Ammon's horn (tissue), 1 donor: ENCODE data around the gene TNFRSF4.

ENCODE experiments used
- DNase-seq: peaks from one replicate; pipeline ENCODE4 v3.0.0-alpha.2; 2016; ENCODE audit warnings: low spot score

The TNFRSF4 gene

DNA sequence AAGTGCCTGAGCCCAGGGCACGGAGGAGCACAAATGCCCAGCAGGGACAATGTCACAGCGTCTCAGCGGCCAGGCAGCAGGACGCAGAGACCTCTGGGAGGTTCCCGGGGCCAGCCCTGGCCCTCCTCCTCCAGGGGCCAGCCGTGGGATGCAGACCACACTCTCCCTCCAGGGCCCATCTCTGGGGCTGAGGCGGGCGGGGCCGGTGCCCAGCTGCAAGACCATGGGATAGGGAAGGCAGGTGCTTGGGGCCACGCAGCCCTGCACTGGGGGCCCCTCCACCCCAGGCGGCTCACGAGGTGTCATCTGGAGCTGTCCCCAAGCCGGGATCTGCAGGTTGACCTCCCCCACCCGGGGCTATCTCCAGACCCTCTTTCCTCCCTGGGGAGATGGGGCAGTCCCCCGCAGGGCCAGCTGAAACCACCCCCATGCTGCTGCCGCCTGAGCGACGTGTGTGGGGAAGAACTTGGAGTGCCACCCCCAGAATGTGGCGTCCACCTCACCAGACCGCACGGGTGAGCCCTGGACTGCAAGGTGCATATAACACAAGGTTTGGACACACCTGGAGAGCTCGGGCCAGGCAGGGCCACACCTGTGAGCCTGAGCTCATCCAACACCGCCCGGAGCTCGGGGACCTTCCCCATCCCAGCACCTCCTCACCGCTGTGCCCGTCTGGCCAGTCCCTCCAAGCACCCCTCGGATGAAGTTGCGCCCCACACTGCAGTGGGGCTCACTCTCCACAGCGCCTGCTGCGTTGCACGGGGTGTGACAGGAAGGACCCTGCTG is 44.3 kb downstream of the TNFRSF4 start:
- no peak for DNase-seq

DNA sequence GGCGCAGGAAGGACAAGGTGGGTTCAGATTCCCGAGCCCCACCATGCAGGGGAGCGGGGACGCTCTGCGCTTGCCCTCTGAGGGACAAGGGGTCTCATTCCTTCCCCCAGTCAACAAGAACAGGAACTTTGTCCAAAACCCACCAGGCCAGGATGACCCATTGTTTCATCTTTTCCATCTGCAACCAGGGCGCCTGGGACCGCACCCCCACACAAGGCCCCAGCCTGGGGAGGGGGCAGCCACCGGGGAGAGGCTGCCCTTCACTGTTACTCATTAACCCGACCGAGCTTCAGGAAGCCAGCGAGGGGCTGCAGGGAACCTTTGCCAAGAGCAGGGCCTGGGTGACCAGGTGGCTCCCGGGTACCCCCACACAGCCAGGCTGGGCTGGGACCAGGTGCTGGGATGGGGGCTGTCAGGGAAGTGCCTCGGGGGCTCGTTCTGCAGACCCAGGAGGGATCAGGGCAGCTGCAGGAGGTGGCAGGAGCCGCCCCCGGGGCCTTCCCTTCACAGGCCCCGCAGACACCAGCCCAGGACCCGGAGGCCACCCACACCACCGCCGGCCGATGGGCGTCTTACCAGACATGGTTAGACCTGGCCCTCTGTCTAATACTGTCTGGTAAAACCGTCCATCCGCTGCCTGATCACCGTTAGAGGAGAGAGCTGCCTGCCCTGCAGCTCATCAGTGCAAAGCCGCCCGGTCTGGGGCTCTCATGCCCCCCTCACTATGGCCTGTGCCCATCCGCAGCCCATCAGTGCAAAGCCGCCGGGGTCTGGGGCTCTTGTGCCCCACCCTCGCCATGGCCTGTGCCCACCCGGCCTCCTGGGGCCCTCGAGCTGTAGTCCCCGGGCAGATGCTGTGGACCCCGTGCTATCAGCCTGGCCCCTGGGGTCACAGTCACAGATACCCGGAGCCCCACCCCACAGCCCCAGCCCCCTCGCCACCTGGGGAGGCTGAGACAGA is 45.2 kb downstream of the TNFRSF4 start:
- no peak for DNase-seq

DNA sequence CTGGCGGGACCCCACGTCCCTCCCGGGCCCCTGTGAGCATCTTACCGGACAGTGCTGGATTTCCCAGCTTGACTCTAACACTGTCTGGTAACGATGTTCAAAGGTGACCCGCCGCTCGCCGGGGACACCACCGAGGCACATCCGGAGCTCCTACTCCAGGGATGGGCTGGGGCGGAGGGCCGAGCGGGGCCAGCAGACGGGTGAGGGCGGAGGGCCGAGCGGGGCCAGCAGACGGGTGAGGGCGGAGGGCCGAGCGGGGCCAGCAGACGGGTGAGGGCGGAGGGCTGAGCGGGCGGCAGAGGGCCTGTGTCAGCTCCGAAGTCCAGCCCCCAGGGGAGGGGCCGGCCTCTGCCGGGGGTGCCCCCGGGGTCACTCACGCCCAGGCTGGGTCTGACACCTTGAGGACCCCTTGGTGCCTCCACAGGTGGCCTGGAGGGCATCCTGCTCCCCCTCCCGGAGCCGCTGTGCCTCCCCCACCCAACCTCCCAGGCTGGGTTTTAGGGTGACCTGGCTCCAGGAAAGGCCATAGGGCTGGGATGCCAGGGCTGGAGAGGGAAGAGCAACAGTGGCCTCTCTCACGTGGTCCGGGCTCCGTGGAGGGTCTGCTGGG is 46.0 kb downstream of the TNFRSF4 start:
- DNase-seq, result no peak

DNA sequence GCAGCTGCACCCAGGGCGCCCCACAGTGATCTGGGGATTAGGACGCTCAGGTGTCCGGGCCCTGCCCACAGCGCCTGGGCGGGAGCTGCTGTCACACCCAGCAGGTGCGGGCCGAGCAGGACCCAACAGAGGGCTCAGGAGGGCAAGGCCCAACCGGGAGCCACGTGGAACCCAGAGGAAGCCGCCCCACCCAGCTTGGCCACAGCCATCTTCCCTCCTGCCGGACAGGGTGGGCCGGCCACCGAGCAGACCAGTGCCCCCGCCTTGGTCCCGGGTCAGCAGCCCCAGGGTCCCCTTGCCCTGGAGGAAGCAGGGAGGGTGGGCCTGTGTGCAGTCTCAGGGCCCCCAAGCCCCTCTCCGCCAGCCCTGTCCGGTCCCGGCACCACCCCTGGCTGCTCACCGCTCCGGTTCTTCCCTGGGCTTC is 46.5 kb downstream of the TNFRSF4 start:
- no peak for DNase-seq

DNA sequence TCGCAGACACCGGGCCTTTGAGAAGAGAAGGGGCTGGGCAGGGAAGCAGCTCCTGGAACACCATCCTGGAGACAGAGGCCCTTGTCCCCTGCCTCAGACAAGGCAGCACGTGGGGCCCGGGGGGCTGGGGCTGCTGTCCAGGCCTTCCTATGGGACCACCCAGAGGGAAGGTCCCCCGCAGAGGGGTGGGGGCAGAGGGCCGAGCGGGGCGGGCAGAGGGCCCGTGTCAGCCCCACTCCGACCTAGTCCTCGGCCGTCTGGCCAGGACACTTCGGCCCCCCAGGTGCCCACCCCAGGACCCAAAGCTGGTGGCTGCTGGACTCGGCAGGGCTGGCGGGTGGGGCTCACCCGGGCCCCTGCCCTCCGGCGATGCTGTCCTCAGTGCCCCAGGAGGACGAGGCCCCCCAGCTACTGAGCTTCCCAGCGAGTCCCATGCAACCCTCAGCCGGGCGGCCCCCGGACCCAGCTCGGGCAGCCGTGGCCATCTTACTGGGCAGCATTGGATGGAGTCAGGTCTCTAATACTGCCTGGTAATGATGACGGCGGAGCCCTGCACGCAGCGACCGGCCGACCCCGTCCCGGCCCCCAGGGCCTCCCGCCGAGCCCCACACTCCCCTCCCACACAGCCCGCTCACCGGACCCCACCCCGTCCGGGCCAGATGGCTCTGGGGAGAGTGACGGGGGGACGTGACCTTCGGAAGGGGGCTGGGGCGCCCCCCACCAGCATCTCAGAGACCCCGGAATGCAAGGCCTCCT is 47.1 kb downstream of the TNFRSF4 start:
- DNase-seq, result no peak

DNA sequence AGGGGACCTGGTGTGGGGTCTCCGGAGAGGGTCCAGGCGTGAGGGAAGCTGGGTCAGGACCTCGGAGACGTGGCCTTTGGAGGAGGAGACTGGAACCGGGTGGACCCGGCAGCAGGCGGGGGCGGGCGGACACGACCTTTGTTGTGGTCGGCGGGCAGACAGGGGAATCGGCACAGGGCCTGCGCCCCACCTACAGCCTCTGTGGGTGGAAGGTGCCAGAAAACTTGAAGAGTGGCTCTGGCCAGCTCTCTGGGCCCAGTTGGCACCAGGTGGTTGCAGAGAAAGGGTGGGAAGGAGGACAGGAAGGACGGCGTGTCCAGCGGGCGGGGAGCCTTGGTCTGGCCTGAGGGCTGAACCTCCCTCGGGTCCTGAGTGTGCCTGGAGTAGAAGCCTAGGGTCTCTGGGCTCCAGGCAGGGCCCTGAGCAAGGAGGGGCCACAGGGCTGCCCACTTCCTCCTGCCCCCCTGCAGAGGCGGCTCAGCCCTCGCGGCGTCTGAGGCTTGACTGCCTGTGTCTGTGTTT is 48.0 kb downstream of the TNFRSF4 start:
- DNase-seq, result no peak

DNA sequence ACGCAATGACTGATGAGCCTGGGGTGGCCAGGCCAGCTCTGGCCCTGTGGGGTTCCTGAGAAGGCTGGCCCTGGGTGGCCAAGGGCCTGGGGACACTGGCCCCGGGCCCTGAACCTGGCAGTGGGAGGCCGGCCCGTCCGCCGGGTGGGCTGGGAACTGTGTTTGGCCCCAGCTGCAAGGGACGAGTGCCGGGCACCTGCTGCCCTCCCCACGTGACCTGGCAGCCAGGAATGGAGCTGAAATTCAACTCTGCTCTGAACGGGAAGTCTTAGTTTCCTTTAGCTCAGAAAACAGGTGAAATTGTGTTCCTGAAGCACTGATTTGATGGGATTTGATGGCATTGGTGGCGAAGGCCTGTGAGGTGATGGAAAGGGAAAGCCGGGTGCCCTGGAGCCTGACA is 48.5 kb downstream of the TNFRSF4 start:
- DNase-seq, result no peak

DNA sequence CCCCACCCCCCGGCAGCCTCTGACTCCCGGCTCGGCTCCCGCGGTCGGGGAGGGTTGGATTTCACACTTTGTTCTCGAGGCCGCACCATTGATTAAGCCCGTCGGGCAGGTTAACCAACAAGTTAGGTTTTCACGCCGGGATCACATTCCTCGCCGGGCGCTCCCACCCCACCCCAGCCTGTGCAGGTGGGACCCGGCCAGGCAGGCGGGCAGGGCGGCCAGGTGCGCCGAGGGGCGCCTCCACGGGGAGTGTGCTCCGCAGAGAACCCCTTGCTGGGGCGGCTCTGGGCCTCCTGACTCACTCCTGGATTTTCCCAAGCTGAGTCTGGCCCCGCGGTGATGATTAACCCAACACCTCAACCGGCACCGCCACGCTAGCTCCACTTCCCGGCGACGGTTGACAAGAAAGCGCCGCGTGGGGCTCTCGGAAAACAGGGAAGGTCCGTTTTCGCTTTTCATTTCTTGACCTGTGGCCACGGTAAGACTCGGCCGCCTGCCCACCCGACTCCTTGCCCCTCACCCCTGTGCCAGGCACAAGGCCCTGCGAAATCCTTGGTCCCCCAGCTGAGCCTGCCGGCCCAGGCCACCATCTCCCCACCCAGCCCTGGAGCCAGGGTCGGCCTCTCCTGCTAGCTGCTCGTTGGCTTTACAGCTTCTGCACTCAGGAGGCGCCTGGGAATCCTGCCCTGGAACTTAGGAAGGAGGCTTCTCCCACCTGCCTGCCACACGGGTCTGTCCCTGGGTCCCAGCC is 49.1 kb downstream of the TNFRSF4 start:
- DNase-seq, result no peak

DNA sequence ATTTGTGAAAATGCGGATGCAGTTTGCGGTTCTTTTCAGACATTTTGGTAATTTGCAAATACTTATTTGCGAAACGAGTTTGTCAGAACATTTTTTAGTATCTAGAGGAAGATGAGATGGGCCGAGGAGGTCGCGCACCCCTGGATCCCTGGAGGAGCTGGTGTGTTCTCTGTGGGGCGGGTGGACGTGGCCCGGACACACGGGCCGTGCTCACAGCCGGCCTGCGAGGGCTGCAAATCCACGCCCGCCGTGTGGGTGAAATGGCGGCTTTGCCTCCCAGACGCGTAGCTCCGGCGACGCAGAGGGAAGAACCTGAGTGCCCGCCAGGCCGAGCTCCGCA is 49.6 kb downstream of the TNFRSF4 start:
- no peak for DNase-seq

DNA sequence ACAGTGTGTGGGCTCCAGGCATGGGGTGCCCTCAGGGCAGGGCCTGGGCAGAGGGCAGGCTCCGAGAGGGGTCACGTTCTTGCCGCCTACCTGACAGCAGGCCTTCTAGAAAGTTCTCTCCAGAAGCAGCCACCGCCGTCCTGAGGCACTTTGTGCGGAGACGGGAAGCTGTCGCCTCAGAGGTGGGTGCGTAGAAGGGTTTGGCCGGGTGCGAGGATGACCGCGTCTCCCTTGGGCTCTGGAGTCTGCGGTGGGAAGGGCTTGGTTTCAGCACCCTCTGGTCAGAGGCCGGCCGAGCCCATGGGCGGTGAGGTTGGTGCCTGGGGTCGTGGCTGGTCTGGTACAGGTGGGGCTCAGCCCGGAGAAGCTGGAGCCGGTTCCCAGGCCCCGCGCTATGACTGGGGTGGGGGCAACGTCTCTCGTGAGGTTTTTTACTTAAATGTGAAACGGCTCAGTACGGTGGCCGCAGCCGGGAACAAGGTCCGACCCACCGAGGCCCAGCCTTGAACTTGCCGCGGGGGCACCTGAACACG is 50.3 kb downstream of the TNFRSF4 start:
- no peak for DNase-seq

DNA sequence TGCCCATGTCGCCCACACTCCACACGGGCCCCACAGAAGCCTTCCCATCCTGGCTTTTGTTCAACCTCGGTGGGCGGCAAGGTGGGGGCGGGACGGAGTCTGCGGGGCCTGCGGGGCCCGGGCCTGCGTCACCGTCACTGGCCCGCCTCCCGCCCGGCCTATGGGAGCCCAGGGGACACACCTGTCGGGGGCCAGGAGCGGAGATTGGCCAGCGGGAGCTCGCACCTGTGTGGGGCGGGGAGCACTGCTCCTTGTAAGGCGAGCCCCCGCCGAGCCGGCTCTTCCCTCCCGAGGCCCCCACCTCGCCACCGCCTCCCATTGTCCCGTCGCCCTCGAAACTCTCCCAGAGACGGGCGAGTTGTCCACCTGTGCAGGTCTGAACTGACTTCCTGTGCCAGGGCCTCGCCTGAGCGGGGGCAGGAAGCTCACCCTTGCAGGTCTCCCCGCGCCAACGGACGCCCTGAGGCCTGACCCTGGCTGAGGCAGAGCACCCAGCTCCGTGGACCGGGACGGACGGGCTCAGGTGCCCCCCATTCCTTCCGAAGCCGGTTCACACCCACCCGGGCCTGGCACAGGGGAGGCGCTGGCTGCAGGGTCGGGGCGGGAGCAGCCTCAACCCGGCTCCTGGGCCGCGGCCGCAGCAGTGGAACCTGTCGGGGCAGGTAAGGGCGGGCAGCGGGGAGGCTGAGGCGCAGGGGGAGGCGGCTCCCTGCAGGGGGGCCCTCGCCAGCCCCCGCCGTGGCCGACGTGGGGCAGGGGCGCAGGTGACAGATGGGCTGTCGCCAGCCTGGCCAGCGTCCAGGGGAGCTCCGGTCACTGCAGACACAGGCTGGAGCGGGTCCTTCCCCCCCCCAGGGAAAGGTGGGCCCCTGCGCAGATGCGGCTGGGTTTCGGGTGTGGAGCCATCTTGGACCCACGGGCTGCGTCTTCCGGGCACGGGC is 51.1 kb downstream of the TNFRSF4 start:
- no peak for DNase-seq

DNA sequence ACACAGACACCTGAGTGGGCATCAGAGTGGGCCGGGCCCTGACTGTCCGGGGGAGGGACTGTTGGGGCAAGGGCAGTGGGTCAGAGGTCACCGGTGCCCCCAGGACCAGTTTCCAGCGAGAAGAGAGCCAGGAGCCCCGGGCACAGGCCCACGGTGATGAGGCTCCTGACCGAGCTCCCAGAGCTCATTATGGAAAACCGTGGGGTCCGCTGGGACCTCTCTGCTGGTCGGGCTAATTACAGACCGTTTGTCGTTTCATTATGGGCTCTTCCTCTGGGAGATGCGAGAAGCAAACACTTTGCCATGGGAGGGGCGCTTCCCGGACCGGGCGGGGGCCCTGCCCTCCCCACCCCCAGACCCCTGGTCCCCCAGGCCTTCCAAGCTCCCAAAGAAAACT is 52.3 kb downstream of the TNFRSF4 start:
- DNase-seq, result no peak
